Renal cortical epithelial cell (primary cell): ENCODE measurements around the gene POLRMT. TPM values are rescaled to one million over a fixed set of nuclear protein-coding genes. Genes with fewer than 3 reads are reported as not detected.

Experiments used
- DNase-seq: peaks from one replicate; pipeline ENCODE4 v3.0.0-alpha.2; 2011; ENCODE audit warnings: low read depth
- total RNA-seq: library from RNA; depleted of rRNA; stranded (reverse); fragments of >200 nt; gene quantifications from 2 replicates; pipeline ENCODE4 v1.2.3, GENCODE V29; 2014

The POLRMT gene
- total RNA-seq, 1 donor from 2014 or later: 46.3 TPM

DNA sequence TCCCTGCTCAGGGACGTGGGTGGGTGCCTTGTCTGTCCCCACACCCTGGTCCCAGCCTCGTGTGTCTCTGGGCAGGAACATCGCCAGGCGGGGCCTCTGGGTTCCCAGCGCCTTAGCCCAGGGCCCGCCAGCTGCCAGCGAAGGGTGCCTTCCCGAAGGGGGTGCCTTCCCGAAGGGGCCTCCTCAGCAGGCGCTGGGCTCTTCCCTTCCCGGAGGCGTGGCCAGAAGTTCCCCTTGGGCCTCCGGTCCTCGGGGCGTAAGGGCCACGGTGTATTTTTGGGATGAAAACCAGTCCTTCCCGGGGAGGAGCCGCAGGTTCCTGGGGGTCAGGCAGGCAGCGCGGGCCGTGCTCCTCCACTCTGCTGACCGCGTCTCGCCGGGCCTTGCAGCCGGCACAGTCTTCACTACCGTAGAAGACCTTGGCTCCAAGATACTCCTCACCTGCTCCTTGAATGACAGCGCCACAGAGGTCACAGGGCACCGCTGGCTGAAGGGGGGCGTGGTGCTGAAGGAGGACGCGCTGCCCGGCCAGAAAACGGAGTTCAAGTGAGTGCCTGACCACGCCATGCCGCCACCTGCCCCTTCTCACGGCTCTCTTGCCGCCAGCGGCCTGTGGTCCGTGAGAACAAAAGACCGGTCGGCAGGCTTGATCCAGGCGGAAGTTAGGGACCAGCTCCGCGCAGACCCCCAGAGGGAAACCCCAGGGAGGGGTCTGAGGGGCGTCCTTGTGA lies 54.1 kb downstream of the POLRMT start:
- DNase-seq: no peak

- no peak for DNase-seq
Measured at GRCh38 chr19:577439-578392, 55.6 kb downstream of the POLRMT start.

GRCh38 chr19:576768-577438 lies 56.4 kb downstream of the POLRMT start:
- DNase-seq: no peak

GRCh38 chr19:575527-576506 lies 57.5 kb downstream of the POLRMT start:
- DNase-seq: peak; percentile 72

GRCh38 chr19:574658-575526 lies 58.4 kb downstream of the POLRMT start:
- DNase-seq: peak; percentile 72

DNA sequence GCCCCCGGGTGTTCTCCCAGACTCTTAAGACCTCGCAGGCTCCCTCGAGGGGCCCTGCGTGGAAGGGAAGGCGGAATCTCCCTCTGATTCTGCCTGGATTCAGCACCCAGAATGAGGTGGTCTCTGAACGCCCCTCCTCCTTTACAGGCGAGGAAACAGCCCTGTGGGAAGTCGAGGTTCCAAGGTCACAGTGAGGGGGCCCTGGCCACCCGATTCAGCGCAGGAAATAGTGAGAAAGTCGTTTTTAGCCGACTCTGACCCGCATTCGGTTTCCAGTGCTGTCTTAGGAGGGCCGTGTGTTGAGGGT lies 59.9 kb downstream of the POLRMT start:
- DNase-seq: no peak

DNA sequence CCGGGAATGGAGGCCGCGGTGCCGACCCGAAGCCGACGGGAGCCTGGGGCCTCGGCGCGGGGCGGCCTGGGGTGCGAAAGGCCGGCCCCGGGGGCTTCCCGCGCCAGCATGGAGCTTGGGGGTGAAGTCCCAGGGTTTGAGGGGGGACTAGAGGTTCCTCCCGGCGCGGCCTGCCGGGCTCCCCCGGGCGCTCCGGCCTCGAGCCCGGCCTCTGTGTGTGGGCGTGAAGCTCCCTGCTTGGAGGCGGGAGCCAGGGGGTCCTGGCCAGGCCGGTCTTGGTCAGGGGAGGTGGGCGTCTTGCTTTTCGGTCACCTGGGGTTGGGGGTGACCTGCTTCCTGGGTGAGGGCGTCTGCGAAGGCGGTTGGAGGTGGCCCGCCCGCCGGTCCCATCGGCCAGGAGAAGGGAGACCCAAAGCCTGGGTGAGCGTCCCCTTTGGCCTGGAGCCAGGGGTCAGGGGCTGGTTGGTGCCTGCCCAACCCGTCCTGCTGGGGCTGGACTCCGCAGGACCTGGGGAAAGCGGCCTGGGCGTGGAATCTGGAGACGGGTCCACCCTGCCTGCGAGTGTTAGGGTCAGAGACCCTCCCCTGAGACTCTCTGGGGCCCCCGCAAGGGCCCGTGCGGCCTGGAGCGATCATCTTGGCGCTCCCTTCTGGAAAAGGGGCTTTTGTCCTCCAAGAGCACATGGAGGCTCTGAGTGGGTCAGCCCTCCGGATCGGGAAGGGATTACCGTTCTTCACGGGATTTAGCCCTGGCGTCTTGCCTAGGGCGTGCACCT lies 60.4 kb downstream of the POLRMT start:
- DNase-seq: peak; percentile 36

DNA sequence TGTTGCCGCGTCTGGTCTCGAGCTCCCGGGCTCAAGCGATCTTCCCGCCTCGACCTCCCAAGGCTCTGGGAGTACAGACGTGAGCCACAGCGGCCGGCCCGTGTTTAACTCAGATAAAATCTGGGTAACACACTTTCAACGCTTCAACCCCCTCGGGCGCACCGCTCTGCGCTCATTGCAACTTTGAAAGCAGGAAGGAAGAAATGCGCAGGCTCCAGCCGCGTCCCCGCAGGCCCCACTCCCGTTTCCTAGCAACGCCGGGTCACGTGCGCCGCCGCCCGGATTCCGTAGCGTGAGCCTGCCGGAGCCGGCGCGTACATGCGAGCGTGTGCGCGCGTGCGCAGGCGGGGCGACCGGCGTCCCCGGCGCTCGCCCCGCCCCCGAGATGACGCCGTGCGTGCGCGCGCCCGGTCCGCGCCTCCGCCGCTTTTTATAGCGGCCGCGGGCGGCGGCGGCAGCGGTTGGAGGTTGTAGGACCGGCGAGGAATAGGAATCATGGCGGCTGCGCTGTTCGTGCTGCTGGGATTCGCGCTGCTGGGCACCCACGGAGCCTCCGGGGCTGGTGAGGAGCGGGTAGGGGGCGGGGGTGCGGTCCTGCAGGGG lies 61.1 kb downstream of the POLRMT start, which contains the start of gene BSG:
Gene BSG, plus strand, starts transcription at position 457 of the 603 bp plus-strand sequence. Its CDS starts 39 bp downstream, at position 496.
- peak; percentile 85 for DNase-seq

GRCh38 chr19:571566-571974 lies 61.8 kb downstream of the POLRMT start:
- DNase-seq: peak; percentile 52

DNA sequence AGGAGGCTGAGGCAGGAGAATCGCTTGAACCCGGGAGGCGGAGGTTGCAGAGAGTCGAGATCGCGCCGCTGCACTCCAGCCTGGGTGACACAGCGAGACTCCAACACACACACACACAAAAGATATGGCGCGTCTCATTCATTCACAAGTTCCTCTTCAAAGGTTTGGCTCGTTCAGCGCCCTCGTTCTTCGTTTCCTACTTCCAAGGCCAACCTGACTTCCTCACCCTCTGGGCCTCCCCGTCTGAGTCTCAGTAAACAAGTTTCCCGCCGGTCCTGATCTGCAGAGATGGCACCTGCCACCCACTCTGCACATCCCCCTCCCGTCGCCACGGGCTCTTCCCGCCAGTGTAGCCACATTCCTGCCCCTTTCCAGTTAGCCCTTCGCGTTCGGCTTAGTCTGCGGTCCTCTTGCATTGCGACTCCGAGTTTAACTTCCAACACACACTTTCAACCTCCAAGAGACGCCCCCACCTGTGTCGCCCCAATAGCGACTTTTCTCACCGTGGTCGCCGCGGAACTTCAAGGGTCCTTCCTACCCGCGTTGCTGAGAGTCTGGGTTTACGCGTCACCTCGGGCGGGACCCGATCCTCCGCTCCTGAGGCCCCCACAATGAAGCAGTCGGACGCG lies 62.3 kb downstream of the POLRMT start:
- DNase-seq: peak; percentile 41

DNA sequence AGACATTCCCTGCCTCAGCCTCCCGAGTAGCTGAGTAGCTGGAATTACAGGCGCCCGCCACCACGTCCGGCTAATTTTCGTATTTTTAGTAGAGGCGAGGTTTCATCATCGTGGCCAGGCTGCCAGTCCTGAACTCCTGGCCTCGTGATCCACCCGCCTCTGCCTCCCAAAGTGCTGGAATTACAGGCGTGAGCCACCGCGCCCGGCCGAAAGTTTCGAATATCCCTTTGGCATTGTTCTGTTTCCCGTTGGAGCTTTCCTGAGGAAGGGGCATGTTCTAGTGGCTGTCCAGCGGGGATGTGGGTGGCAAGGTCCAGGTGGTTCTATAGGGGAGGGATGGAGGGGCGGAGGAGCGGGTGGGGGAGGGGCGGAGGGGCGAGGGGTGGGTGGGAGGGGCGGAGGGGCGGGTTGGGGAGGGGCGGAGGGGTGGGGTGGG lies 63.1 kb downstream of the POLRMT start:
- no peak for DNase-seq

GRCh38 chr19:567296-567900 lies 65.9 kb downstream of the POLRMT start:
- DNase-seq: no peak

Other genes starting within 250 kb of the POLRMT start
- 0.17 and 0.20 TPM in 2 replicates for gene C2CD4C, start 224.4 kb downstream of the POLRMT start, total RNA-seq
- 1.0 and 5.1 TPM in 2 replicates for gene SHC2, start 172.5 kb downstream of the POLRMT start, total RNA-seq
- 0.05 TPM in 1 of 2 replicates, not detected in the other for gene MADCAM1, start 137.1 kb downstream of the POLRMT start, total RNA-seq
- gene TPGS1, start 126.0 kb downstream of the POLRMT start, total RNA-seq: 30.3 and 75.5 TPM in 2 replicates
- gene CDC34, start 101.8 kb downstream of the POLRMT start, total RNA-seq: 50.3 and 94.5 TPM in 2 replicates
- gene GZMM, start 89.5 kb downstream of the POLRMT start, total RNA-seq: not detected in 2 replicates
- gene BSG, start 60.9 kb downstream of the POLRMT start, total RNA-seq: 410 and 555 TPM in 2 replicates
- gene HCN2, start 43.7 kb downstream of the POLRMT start, total RNA-seq: 0.55 TPM in 1 of 2 replicates, not detected in the other
- gene FGF22, start 6.3 kb upstream of the POLRMT start, total RNA-seq: 0.10 TPM in 1 of 2 replicates, not detected in the other
- gene RNF126, start 29.7 kb upstream of the POLRMT start, total RNA-seq: 19.8 and 23.4 TPM in 2 replicates
- 374 and 526 TPM in 2 replicates for gene FSTL3, start 42.9 kb upstream of the POLRMT start, total RNA-seq
- gene PRSS57, start 61.9 kb upstream of the POLRMT start, total RNA-seq: not detected in 2 replicates
- gene PALM, start 75.4 kb upstream of the POLRMT start, total RNA-seq: 0.35 and 45.4 TPM in 2 replicates
- 6.2 and 48.4 TPM in 2 replicates for gene MISP, start 117.6 kb upstream of the POLRMT start, total RNA-seq
- gene PTBP1, start 163.9 kb upstream of the POLRMT start, total RNA-seq: 67.7 and 134 TPM in 2 replicates
- 0.50 and 0.87 TPM in 2 replicates for gene PLPPR3, start 188.4 kb upstream of the POLRMT start, total RNA-seq
- not detected in 2 replicates for gene AZU1, start 194.3 kb upstream of the POLRMT start, total RNA-seq
- not detected in 2 replicates for gene PRTN3, start 207.5 kb upstream of the POLRMT start, total RNA-seq
- not detected in 2 replicates for gene ELANE, start 218.8 kb upstream of the POLRMT start, total RNA-seq
- gene CFD, start 226.1 kb upstream of the POLRMT start, total RNA-seq: 2.1 and 3.1 TPM in 2 replicates